Right ventricle myocardium superior (tissue), 1 donor: ENCODE results near the gene P2RX6. TPM values are rescaled to one million over a fixed set of nuclear protein-coding genes. Genes with fewer than 3 reads are reported as not detected.
"Not testable (repeated sequence)": the region's sequence is repeated elsewhere in the genome, so short reads cannot be mapped to it uniquely, and the experiment has no call there.

Experiments used
- ATAC-seq: fragments of 200-7000 bp; cut with Tn5 transposase; one replicate; pipeline ENCODE4 v1.9.1; 2020; ENCODE audit warnings: mild to moderate bottlenecking; ENCODE audit not compliant: poor library complexity
- DNase-seq: peaks from one replicate; pipeline ENCODE4 v3.0.0-alpha.2; 2020
- intact Hi-C: fragments of 100-400 bp; cut with DNase I; formaldehyde crosslinking; loops from one replicate; pipeline ENCODE4 v1.11.2; 2022
- total RNA-seq: library from RNA; stranded (reverse); fragmentation: NEBNext Ultra II Directional; extraction: Animal tissue kit (Norgen Biotek cat#: 25700); gene quantifications from one replicate; pipeline ENCODE4 v1.2.1, GENCODE V29; 2021
- donor health status: DM: no; HTN: yes; CAD: no; lungs with severe emphysema.

The P2RX6 gene
- total RNA-seq, 1 donor from 2014 or later = 3.9 TPM

GRCh38 chr22:21044931-21045584, 30.1 kb downstream of the P2RX6 start:
- DNase-seq (no peak), ATAC-seq (peak; percentile 64)
- intact Hi-C loops = no loop called here

- DNase-seq (peak; percentile 94), ATAC-seq (peak; percentile 98)
- intact Hi-C loops = no loop called here
Measured at GRCh38 chr22:21045585-21046294, 30.8 kb downstream of the P2RX6 start, which contains the start of gene LRRC74B. Gene LRRC74B, plus strand, starts transcription at chr22:21045946. Its CDS starts 41 bp downstream, at chr22:21045987.

DNA sequence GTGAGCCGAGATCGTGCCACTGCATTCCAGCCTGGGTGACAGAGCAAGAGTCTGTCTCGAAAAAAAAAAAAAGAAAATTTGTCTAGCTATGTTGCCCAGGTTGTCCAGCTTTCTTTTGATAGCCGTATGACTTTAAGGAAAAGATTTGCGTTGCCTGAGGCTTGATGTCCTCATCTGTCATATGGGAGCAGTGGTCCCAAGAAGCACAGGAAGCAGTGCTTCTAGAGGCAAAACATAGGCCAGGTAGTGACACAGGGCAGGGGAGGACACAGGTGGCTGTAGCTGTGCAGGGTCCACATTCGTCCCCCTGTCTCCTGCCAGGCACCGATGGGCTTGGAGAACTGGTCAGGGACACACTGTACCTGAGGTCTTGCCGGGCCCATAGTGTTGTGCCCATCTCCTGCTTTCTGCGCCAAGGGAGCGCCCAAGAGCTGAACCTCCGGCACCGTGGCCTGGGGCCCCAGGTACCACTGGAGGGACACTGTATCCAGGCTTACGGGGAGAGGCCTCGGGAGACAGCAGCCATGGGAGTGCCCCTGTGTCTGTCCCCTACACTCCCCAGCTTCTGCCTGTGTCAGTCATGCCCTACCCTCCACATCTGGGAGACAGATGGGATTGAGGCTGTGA, 32.2 kb downstream of the P2RX6 start:
- ATAC-seq = no peak
- no peak for DNase-seq
- intact Hi-C loops = no loop called here

DNA sequence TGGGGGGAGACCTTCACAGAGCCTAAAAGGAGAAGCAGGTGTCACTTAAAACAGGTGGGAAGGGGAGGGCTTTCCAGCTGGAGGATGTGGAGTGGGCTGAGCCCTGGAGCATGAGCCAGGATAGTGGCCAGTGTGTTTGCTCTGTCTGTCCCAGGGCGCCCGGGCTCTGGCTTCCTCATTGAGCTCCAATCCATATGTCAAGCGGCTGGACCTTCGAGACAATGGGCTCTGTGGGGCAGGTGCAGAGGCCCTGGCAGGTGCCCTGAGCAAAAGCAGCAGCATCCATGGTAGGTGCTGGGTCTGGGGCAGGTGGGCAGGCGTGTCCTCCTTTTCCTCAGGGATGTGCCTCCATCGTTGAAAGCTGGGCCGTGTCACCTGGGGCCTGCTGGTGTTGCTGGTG, 32.8 kb downstream of the P2RX6 start:
- DNase-seq (no peak), ATAC-seq (no peak)
- intact Hi-C loops = no loop called here

DNA sequence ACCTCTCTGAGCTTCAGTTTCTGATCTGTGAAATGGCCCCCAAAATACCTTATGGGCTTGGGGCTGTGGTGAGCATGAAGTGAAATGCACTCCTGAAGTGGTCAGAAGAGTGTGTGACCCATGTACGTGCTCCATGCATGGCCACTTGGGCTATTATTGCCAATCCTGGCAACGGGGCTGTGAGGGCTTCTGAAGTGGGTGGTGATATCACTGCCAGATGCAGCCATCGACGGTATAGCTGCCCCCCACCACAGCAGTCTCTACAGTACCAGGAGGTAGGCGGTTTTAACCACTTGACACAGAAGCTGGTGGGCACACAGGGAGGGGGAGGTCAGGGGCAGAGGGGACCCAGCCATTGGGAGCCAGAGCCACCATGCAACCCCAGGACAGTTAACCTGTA, 33.5 kb downstream of the P2RX6 start:
- DNase-seq, ATAC-seq, intact Hi-C loops: not testable (repeated sequence)

DNA sequence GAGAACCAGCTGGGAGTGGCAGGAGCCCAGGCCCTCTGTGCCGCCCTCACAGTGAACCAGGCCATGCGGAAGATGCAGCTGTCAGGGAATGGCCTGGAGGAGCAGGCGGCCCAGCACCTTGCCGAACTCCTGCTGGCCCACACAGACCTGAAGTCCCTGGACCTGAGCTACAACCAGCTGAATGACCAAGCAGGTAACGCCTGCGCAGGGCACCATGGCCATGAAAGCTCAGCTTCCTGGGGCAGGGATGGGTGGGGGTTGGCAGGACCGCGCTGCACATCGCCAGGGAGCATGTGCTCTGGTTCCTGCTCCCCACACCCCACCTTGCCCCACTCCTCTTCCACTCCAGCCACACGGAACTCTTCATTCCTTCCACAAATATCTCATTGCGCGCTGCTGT, 34.0 kb downstream of the P2RX6 start:
- not testable (repeated sequence) for ATAC-seq

GRCh38 chr22:21051145-21051830, 36.3 kb downstream of the P2RX6 start:
- DNase-seq = no peak
- intact Hi-C loops = no loop called here
- ATAC-seq = no peak

More for the DNA sequence above, 34.0 kb downstream of the P2RX6 start:
- intact Hi-C loops, DNase-seq: not testable (repeated sequence)

DNA sequence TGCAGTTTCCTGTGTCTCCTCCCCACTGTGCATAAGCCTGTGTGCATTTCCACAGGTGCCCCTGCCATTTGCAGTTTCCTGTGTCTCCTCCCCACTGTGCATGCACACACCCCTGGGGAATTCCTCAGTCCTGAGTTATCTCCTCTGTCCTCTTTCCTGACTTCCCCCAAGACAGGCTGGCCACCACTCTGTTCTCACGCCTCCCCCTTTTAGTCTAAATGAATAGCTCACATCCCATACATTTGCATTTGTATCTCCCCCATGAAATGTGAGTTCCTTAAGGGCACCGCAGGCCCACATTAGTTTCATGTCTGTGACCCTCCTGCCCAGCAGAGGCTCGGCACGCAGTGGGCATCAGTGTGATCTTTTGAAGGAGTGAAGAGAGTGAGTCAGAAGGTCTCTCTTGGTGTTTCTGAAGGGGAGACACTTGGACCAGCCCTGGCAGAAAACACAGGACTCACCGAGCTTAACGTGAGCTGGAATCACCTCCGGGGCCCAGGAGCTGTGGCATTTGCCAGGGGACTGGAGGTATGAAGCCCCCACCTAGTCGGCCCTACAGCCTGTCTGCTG, 37.0 kb downstream of the P2RX6 start:
- ATAC-seq (no peak), DNase-seq (no peak)
- intact Hi-C loops = no loop called here

- no peak for ATAC-seq
- no peak for DNase-seq
- intact Hi-C loops = no loop called here
Measured at GRCh38 chr22:21052715-21053459, 37.9 kb downstream of the P2RX6 start.

- ATAC-seq (no peak), DNase-seq (no peak)
Measured at GRCh38 chr22:21054046-21054713, 39.2 kb downstream of the P2RX6 start.

GRCh38 chr22:21054714-21055563, 40.0 kb downstream of the P2RX6 start:
- ATAC-seq (no peak), DNase-seq (no peak)
- intact Hi-C loops = no loop called here

More at GRCh38 chr22:21054046-21054713, 39.2 kb downstream of the P2RX6 start:
- intact Hi-C loops = no loop called here

DNA sequence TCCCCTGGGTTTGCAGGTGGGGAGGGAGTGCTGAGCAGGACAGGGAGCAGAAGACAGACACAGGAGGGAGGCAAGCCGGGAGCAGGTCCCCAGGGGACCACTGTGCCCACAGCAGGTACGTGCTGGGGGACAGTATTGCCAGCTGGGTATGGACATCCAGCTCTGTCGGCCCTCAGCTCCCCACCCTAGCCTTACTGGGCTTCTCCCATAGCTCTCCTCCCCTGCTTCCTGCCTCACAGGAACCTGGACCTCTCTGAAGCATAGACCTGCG, 40.5 kb downstream of the P2RX6 start:
- DNase-seq (no peak), ATAC-seq (no peak)
- intact Hi-C loops = no loop called here

DNA sequence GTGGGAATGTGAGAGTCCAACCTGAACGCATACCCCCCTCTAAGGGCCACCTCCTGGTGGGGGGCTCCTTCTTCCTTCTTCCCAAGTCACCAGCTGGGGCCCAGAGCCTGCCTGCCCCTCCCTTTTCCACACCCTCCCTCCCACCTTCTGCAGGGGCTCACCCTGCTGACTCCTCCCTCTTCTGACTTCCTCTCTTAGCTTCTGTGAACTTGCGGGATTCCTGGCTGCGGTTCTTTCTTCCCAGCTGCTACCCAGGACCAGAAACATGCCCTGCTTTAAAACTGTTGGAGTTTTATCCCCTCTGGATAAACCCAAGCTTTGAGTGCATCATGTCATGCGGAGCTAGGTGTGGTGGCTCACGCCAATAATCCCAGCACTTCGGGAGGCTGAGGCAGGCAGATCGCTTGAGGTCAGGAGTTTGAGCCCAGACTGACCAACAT, 40.9 kb downstream of the P2RX6 start:
- intact Hi-C loops = no loop called here
- no peak for DNase-seq
- ATAC-seq = no peak

DNA sequence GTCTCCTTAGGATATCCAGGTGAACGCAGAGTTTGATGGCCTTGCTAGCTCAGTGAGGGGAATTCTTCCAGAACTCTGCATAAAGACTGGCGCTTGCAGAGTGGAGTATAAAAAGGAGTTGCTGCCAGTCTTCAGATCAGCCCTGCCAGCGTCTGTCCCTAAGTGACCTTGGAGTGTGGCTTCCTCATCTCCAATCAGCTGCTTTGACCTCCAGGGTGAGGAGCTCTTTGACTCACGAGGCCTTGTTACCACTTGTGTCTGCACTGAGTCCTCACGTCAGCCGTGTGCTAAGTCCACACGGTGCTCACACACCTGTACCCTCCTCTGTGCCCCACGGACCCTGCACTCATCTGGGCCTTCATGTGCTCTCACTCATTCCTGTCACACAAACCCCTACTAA, 45.4 kb downstream of the P2RX6 start:
- peak; percentile 82 for ATAC-seq
- DNase-seq, intact Hi-C loops: not testable (repeated sequence)

- intact Hi-C loops, DNase-seq, ATAC-seq: not testable (repeated sequence)
Measured at GRCh38 chr22:21061660-21062321, 46.8 kb downstream of the P2RX6 start.

DNA sequence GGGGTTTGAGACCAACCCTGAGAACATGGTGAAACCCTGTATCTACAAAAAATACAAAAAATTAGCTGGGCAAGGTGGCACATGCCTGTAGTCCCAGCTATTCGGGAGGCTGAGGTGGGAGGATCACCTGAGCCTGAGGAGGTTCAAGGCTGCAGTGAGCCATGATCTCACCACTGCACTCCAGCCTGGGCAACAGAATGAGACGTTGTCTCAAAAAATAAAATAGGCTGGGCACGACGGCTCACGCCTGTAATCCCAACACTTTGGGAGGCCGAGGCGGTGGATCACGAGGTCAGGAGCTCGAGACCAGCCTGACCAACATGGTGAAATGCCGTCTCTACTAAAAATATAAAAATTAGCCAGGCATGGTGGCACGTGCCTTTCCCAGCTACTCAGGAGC, 49.5 kb downstream of the P2RX6 start:
- DNase-seq, intact Hi-C loops, ATAC-seq: not testable (repeated sequence)
